Ascending aorta (tissue), 2 donors: Measurements from ENCODE around the gene GRIA1. TPM values are rescaled to one million over a fixed set of nuclear protein-coding genes. Genes with fewer than 3 reads are reported as not detected.

Experiments
- DNase-seq, 2 donors: peaks; one replicate each; pipeline ENCODE4 v3.0.0-alpha.2; 2019; ENCODE audit warnings: low spot score in 2 of 2
- H3K27ac ChIP-seq, 2 donors: fragments of 200-600 bp; sonication (generic); one replicate each; pipeline ENCODE4 v1.5.1; 2016 to 2017; ENCODE audit warnings: mild to moderate bottlenecking in 1 of 2
- H3K27me3 ChIP-seq: fragments of 200-600 bp; sonication (generic); one replicate; pipeline ENCODE4 v1.5.1; 2017
- H3K36me3 ChIP-seq, 2 donors: fragments of 200-600 bp; sonication (generic); one replicate each; pipeline ENCODE4 v1.5.1; 2016
- H3K4me1 ChIP-seq, 2 donors: fragments of 200-600 bp; sonication (generic); one replicate each; pipeline ENCODE4 v1.5.1; 2016 to 2017; ENCODE audit warnings: mild to moderate bottlenecking in 1 of 2
- H3K4me3 ChIP-seq, 2 donors: fragments of 200-600 bp; sonication (generic); one replicate each; pipeline ENCODE4 v1.5.1; 2016 to 2017; ENCODE audit warnings: mild to moderate bottlenecking in 1 of 2
- H3K9me3 ChIP-seq, 2 donors: fragments of 200-600 bp; sonication (generic); one replicate each; pipeline ENCODE4 v1.5.1; 2016
- intact Hi-C: fragments of 100-400 bp; cut with DNase I; formaldehyde crosslinking; loops from one replicate; pipeline ENCODE4 v1.15.1; 2023
- total RNA-seq: library from RNA; depleted of rRNA; stranded (reverse); fragments of >200 nt; gene quantifications from one replicate; pipeline ENCODE4 v1.1.0, GENCODE V29; 2016
- TF ChIP-seq, protein P1 (sequence below), 3 experiments: fragments of 200-600 bp in 2 of 3; fragments of 450-650 bp in 1 of 3; sonication (generic) in 2 of 3; IDR thresholded peaks; one replicate each; pipeline ENCODE4 v1.5.1; 2016 to 2019; ENCODE audit warnings: antibody characterized with exemption in 3 of 3, mild to moderate bottlenecking in 1 of 3, moderate library complexity in 1 of 3

The GRIA1 gene
- total RNA-seq, 1 donor from 2014 or later = 7.0 TPM

DNA sequence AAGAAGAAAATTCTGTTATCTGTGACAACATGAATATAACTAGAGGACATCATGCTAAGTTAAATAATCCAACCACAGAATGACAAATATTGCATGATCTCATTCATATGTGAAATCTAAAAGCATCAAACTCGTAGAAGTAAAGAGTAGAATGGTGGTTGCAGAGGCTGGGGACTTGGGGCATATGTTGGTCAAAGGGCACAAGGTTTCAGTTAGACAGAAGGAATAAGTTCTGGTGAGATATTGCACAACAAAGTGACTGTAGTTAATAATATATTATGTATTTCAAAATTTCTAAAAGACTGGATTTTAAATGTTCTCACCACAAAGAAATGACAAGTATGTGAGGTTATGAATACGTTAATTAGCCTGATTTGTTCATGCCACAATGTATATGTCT, 24.8 kb downstream of the GRIA1 start:
- intact Hi-C loops = no loop called here
- Histone ChIP-seq H3K27me3 (no peaks in the 10 kb centered on the region), H3K9me3 (peaks cover 0 to 8% of the 10 kb centered on the region in 2 donors), H3K36me3 (no peaks in the 10 kb centered on the region), H3K4me1 (no peaks in the 10 kb centered on the region), H3K27ac (no peak overlapping the region), H3K4me3 (no peak overlapping the region)
- TF ChIP-seq, protein P1, sequence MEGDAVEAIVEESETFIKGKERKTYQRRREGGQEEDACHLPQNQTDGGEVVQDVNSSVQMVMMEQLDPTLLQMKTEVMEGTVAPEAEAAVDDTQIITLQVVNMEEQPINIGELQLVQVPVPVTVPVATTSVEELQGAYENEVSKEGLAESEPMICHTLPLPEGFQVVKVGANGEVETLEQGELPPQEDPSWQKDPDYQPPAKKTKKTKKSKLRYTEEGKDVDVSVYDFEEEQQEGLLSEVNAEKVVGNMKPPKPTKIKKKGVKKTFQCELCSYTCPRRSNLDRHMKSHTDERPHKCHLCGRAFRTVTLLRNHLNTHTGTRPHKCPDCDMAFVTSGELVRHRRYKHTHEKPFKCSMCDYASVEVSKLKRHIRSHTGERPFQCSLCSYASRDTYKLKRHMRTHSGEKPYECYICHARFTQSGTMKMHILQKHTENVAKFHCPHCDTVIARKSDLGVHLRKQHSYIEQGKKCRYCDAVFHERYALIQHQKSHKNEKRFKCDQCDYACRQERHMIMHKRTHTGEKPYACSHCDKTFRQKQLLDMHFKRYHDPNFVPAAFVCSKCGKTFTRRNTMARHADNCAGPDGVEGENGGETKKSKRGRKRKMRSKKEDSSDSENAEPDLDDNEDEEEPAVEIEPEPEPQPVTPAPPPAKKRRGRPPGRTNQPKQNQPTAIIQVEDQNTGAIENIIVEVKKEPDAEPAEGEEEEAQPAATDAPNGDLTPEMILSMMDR (IDR thresholded peaks at IDR 0.05) = no peak
- no peak for DNase-seq

DNA sequence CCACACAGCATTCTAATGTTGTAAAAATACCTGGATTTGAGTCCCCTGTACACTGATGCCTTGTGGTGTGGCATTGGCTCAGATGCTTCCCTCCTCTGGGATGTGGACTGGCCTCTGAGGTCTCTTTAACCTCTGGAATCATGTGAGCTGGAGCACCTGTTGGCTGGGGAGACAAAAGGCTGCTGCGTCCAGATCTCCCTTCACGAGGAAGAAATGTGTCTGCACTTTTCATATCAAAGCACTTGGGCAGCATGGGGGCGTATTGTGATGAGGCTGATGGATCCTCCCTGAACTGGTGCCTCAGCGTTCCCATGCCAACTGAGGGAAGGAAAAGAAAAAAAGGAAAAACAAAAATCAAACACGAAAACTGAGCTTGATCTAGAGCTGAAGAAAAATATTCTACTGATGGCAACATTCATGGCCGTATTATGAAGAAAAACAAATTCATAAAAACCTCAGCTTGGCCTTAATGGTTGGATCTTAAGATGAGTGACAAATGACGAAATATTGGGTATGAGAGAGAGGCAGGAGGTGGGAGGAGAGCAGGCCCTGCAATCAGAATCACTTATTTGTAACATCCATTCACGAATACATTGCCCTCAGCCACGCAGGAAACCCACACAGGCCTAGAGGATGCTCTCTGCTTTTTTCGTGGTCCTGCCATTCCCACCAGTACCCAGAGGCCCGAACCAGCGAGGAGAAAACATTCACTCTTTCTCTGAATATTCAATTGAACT, 26.2 kb downstream of the GRIA1 start:
- no peak overlapping the region for H3K4me3 ChIP-seq
- H3K4me1 ChIP-seq = no peaks in the 10 kb centered on the region
- TF ChIP-seq, protein P1 (IDR thresholded peaks at IDR 0.05) = no peak
- intact Hi-C loops = no loop called here
- H3K36me3 ChIP-seq = no peaks in the 10 kb centered on the region
- no peak overlapping the region for H3K27ac ChIP-seq
- H3K27me3 ChIP-seq = no peaks in the 10 kb centered on the region
- no peak for DNase-seq
- peaks cover 0 to 8% of the 10 kb centered on the region in 2 donors for H3K9me3 ChIP-seq

DNA sequence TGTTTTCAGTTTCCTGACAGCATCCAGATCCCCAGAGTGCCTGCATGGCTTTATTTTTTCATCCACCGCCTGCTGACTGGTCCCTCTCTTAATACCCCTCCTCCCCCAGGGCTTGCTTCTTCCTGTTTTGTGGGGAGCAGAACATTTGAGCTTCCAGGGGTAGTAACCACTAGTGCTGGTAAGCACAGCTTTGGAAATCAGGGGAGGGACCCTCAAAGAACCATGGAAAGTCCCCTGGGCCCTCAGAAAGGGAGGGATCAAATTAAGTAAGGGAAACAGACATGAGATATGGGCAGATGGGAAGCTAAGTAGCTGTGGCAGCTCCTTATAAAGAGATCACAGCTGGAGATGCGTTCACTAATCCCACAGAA, 26.8 kb downstream of the GRIA1 start:
- H3K27me3 ChIP-seq = no peaks in the 10 kb centered on the region
- no peak overlapping the region for H3K4me3 ChIP-seq
- H3K4me1 ChIP-seq = no peaks in the 10 kb centered on the region
- intact Hi-C loops = no loop called here
- no peak overlapping the region for H3K27ac ChIP-seq
- no peaks in the 10 kb centered on the region for H3K36me3 ChIP-seq
- peaks cover 0 to 8% of the 10 kb centered on the region in 2 donors for H3K9me3 ChIP-seq
- TF ChIP-seq, protein P1 (IDR thresholded peaks at IDR 0.05) = no peak
- no peak for DNase-seq

DNA sequence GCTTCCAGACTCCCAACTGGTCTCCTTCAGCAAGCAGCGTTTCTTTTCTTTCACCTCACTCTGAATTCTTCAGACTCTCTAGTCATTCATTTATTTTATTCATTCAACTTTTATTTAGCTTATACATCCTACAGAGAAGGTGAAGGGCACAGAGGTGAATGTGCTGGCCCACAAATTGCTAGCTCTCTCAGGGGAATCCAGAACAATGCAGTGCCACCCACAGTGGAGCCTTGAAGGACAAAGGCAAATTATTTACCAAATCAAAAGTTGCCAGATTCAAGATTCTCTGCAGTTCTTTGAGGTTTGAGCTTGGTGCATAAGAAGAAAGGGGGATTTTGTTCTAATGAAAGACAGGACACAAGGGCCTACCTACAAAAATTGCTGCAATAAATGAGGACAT, 29.7 kb downstream of the GRIA1 start:
- Histone ChIP-seq H3K27ac (no peak overlapping the region), H3K36me3 (no peaks in the 10 kb centered on the region), H3K27me3 (no peaks in the 10 kb centered on the region), H3K4me1 (peaks cover 0 to 15% of the 10 kb centered on the region in 2 donors), H3K4me3 (no peak overlapping the region), H3K9me3 (no peaks in the 10 kb centered on the region)
- DNase-seq = no peak
- TF ChIP-seq, protein P1 (IDR thresholded peaks at IDR 0.05) = no peak
- intact Hi-C loops = no loop called here

DNA sequence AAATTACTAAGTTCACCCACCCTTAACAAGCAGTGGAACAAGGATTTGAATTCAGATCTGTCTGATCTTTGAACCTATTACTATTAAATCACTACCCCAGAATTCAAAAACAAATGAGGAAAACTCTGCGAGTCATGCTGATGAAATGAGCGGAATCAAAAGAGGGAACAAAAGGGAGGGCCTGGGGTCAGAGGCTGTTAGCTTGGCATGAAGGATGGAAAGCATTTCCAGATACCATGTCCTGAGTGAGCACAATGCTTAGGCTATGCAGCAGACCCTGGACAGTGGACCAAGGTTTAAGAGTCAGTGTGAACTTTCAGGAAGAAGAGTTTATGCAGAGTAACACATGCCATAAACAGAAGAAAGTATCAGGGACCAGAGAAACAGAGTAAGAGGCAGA, 30.5 kb downstream of the GRIA1 start:
- no peaks in the 10 kb centered on the region for H3K27me3 ChIP-seq
- H3K4me3 ChIP-seq = no peak overlapping the region
- peaks cover 0 to 15% of the 10 kb centered on the region in 2 donors for H3K4me1 ChIP-seq
- no peak for DNase-seq
- TF ChIP-seq, protein P1 (IDR thresholded peaks at IDR 0.05) = no peak
- no peak overlapping the region for H3K27ac ChIP-seq
- intact Hi-C loops = no loop called here
- no peaks in the 10 kb centered on the region for H3K36me3 ChIP-seq
- H3K9me3 ChIP-seq = no peaks in the 10 kb centered on the region
